ENCODE data around the gene RNU1-3.
"Not testable (repeated sequence)": the region's sequence is repeated elsewhere in the genome, so short reads cannot be mapped to it uniquely, and the experiment has no call there.

DNA sequence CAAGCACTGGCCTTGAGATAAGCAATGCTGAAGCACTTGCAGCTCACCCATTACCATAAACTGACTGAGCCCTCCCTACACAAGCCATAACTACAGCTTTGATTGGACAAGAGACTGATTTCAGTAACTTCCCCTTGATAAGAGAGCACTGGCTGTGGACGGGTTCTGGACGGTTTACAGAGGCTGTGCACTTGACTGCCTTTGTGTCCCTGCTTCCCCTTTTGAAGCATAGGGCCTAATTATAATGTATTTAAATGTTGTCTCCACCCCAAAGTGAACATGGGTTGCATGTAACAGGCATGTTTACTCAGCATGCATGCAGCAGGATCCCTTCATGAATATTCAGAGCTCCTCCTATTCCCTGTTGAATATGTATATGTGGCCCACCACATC lies 8.4 kb upstream of the RNU1-3 start:
- TF ChIP-seq, protein P1, sequence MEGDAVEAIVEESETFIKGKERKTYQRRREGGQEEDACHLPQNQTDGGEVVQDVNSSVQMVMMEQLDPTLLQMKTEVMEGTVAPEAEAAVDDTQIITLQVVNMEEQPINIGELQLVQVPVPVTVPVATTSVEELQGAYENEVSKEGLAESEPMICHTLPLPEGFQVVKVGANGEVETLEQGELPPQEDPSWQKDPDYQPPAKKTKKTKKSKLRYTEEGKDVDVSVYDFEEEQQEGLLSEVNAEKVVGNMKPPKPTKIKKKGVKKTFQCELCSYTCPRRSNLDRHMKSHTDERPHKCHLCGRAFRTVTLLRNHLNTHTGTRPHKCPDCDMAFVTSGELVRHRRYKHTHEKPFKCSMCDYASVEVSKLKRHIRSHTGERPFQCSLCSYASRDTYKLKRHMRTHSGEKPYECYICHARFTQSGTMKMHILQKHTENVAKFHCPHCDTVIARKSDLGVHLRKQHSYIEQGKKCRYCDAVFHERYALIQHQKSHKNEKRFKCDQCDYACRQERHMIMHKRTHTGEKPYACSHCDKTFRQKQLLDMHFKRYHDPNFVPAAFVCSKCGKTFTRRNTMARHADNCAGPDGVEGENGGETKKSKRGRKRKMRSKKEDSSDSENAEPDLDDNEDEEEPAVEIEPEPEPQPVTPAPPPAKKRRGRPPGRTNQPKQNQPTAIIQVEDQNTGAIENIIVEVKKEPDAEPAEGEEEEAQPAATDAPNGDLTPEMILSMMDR (IDR thresholded peaks at IDR 0.05), result not testable (repeated sequence)
- not testable (repeated sequence) for TF ChIP-seq POLR2A (IDR thresholded peaks at IDR 0.05)

Measured in uterus (tissue), 2 donors.